ENCODE results near the gene FOXA2. TPM values are rescaled to one million over a fixed set of nuclear protein-coding genes. Genes with fewer than 3 reads are reported as not detected.

FOXA2 gene
- polyA plus RNA-seq, 3 donors, result not detected

DNA sequence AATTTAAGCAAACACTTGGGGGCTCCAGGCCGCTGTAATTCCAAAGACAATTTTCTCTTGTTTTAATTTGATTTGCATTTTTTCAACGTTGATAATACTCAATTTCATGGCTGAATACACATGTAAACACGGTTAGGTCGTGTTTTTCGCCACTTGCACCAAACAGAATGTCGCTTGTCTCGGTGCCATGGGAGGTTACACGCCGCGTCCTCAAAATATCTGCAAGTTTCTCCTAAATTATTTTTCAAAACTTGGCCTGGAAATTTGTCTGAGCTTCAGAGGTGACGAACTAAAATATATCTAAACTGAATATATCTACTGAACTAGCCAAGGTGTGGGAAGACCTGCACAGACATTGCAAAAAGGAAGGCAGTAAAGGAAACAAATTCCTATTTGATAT, 15.0 kb downstream of the FOXA2 start:
- Histone ChIP-seq H3K9me3 (replicated peaks in 1 of 2; ENCODE audit: control insufficient read depth in 1 of 2, insufficient read depth in 1 of 2, low read length in 2 of 2) (peaks cover 0 to 29% of the 10 kb centered on the region in 2 donors), H3K4me1 (ENCODE audit: control insufficient read depth in 1 of 2, insufficient read depth in 2 of 2, low read length in 2 of 2) (no peaks in the 10 kb centered on the region), H3K4me2 (replicated peaks; ENCODE audit: extremely low read depth, low read length, poor library complexity, severe bottlenecking) (no peak overlapping the region), H3K27me3 (ENCODE audit: control insufficient read depth in 2 of 2, insufficient read depth in 2 of 2, low read length in 2 of 2) (peaks cover 90 to 99% of the 10 kb centered on the region in 2 donors), H3K9ac (ENCODE audit: insufficient read depth, low read length, poor library complexity, severe bottlenecking) (no peak overlapping the region), H4K20me1 (ENCODE audit: insufficient read depth, low read length) (no peaks in the 10 kb centered on the region), H2AFZ (ENCODE audit: insufficient read depth, low read depth, low read length, poor library complexity, severe bottlenecking) (no peak overlapping the region), H3K27ac (ENCODE audit: low read depth in 1 of 2, low read length in 2 of 2) (no peak overlapping the region), H3K4me3 (replicated peaks in 1 of 3; ENCODE audit: low read depth in 2 of 3, low read length in 3 of 3) (no peak overlapping the region), H3K79me2 (ENCODE audit: insufficient read depth, low read length) (no peaks in the 10 kb centered on the region), H3K36me3 (replicated peaks in 1 of 2; ENCODE audit: control insufficient read depth in 1 of 2, insufficient read depth in 2 of 2, low read length in 2 of 2) (no peaks in the 10 kb centered on the region)
- no peak for DNase-seq
- peaks cover 91 to 99% (median 92%) of the 10 kb centered on the region in 3 donors for H3K27me3 Mint-ChIP-seq (ENCODE audit: low read depth in 3 of 3)
- peak overlapping the region in 1 of 2 donors; percentile 40 for H3K4me3 Mint-ChIP-seq
- TF ChIP-seq, protein P1, sequence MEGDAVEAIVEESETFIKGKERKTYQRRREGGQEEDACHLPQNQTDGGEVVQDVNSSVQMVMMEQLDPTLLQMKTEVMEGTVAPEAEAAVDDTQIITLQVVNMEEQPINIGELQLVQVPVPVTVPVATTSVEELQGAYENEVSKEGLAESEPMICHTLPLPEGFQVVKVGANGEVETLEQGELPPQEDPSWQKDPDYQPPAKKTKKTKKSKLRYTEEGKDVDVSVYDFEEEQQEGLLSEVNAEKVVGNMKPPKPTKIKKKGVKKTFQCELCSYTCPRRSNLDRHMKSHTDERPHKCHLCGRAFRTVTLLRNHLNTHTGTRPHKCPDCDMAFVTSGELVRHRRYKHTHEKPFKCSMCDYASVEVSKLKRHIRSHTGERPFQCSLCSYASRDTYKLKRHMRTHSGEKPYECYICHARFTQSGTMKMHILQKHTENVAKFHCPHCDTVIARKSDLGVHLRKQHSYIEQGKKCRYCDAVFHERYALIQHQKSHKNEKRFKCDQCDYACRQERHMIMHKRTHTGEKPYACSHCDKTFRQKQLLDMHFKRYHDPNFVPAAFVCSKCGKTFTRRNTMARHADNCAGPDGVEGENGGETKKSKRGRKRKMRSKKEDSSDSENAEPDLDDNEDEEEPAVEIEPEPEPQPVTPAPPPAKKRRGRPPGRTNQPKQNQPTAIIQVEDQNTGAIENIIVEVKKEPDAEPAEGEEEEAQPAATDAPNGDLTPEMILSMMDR (IDR thresholded peaks at IDR 0.05), result no peak
- H3K36me3 Mint-ChIP-seq, result no peaks in the 10 kb centered on the region
- intact Hi-C loops (cut with micrococcal nuclease), result no loop called here
- no peaks in the 10 kb centered on the region for H3K4me1 Mint-ChIP-seq
- H3K27ac Mint-ChIP-seq, result no peak overlapping the region
- peaks cover 0 to 14% (median 9%) of the 10 kb centered on the region in 7 donors for H3K9me3 Mint-ChIP-seq
- 14% methylated on average over 10 of the region's 11 CpGs for WGBS (ENCODE audit: insufficient coverage)

DNA sequence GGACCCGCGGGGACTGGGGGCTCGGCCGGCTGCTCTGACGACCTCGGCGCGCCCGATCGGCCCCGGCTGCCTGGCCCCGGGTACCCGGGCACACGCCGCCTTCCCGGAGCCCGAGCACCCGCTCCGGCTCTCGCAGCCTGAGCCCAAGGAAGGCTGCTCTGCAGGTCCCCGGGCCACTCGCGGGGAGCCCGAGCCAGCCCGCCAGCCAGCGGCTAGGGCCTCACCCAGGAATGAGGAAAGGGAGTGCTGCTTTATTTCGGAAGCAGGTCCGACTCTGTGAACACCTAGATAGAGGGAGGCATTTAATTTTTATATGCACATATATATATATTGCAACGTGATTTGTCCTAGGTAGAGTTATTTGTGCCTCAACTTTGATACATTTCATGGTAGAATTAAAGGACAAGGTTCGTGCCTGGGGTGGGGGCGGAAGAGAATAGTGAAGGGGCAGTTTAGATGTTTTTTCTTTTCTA, 15.5 kb downstream of the FOXA2 start:
- 4% methylated on average over 26 of the region's 31 CpGs for WGBS (ENCODE audit: insufficient coverage)
- Histone ChIP-seq H3K27ac (ENCODE audit: low read depth in 1 of 2, low read length in 2 of 2) (no peak overlapping the region), H3K27me3 (ENCODE audit: control insufficient read depth in 2 of 2, insufficient read depth in 2 of 2, low read length in 2 of 2) (peaks cover 91 to 99% of the 10 kb centered on the region in 2 donors), H3K4me2 (replicated peaks; ENCODE audit: extremely low read depth, low read length, poor library complexity, severe bottlenecking) (no peak overlapping the region), H3K4me1 (ENCODE audit: control insufficient read depth in 1 of 2, insufficient read depth in 2 of 2, low read length in 2 of 2) (no peaks in the 10 kb centered on the region), H3K79me2 (ENCODE audit: insufficient read depth, low read length) (no peaks in the 10 kb centered on the region), H2AFZ (ENCODE audit: insufficient read depth, low read depth, low read length, poor library complexity, severe bottlenecking) (no peak overlapping the region), H3K4me3 (replicated peaks in 1 of 3; ENCODE audit: low read depth in 2 of 3, low read length in 3 of 3) (no peak overlapping the region), H3K36me3 (replicated peaks in 1 of 2; ENCODE audit: control insufficient read depth in 1 of 2, insufficient read depth in 2 of 2, low read length in 2 of 2) (no peaks in the 10 kb centered on the region), H3K9ac (ENCODE audit: insufficient read depth, low read length, poor library complexity, severe bottlenecking) (no peak overlapping the region), H3K9me3 (replicated peaks in 1 of 2; ENCODE audit: control insufficient read depth in 1 of 2, insufficient read depth in 1 of 2, low read length in 2 of 2) (peaks cover 0 to 29% of the 10 kb centered on the region in 2 donors), H4K20me1 (ENCODE audit: insufficient read depth, low read length) (no peaks in the 10 kb centered on the region)
- no peak overlapping the region for H3K27ac Mint-ChIP-seq
- TF ChIP-seq, protein P1 (IDR thresholded peaks at IDR 0.05), result no peak
- H3K36me3 Mint-ChIP-seq, result no peaks in the 10 kb centered on the region
- intact Hi-C loops (cut with micrococcal nuclease), result no loop called here
- H3K27me3 Mint-ChIP-seq (ENCODE audit: low read depth in 3 of 3), result peaks cover 93 to 98% (median 93%) of the 10 kb centered on the region in 3 donors
- no peaks in the 10 kb centered on the region for H3K4me1 Mint-ChIP-seq
- H3K4me3 Mint-ChIP-seq, result peak overlapping the region in 1 of 2 donors; percentile 40
- peaks cover 0 to 14% (median 9%) of the 10 kb centered on the region in 7 donors for H3K9me3 Mint-ChIP-seq
- DNase-seq, result no peak

Data from CD14-positive monocyte (primary cell).